Left lung (tissue), 10 donors: Measurements from ENCODE around the gene RWDD1. TPM values are rescaled to one million over a fixed set of nuclear protein-coding genes. Genes with fewer than 3 reads are reported as not detected.
A peak's percentile ranks its signal among the peaks of the same experiment; 100 is the strongest.

Experiments
- ATAC-seq: fragments of 200-7000 bp; cut with Tn5 transposase; one replicate; pipeline ENCODE4 v1.9.1; 2020; ENCODE audit warnings: moderate library complexity
- DNase-seq, 4 donors: peaks; one replicate each; pipeline ENCODE4 v3.0.0-alpha.2; 2013 to 2020
- H3K27ac ChIP-seq, 2 donors: fragments of 200-600 bp; sonication (generic) in 1 of 2; one replicate each; pipeline versions ENCODE4 v1.5.0 to v1.8.0; 2020 to 2021
- H3K27me3 ChIP-seq, 2 donors: fragments of 200-600 bp; sonication (generic) in 1 of 2; one replicate each; pipeline versions ENCODE4 v1.5.0 to v1.8.0; 2020 to 2021
- H3K36me3 ChIP-seq, 2 donors: fragments of 200-600 bp; sonication (generic) in 1 of 2; one replicate each; pipeline versions ENCODE4 v1.5.0 to v1.8.0; 2020 to 2021
- H3K4me1 ChIP-seq, 2 donors: fragments of 200-600 bp; one replicate each; pipeline ENCODE4 v1.8.0; 2021
- H3K4me3 ChIP-seq, 2 donors: fragments of 200-600 bp; sonication (generic) in 1 of 2; one replicate each; pipeline versions ENCODE4 v1.5.0 to v1.8.0; 2020 to 2021; ENCODE audit warnings: mild to moderate bottlenecking in 1 of 2
- H3K9me3 ChIP-seq, 2 donors: fragments of 200-600 bp; sonication (generic) in 1 of 2; one replicate each; pipeline versions ENCODE4 v1.5.0 to v1.8.0; 2020 to 2021
- CTCF ChIP-seq, 2 donors: fragments of 200-600 bp; sonication (generic) in 1 of 2; IDR thresholded peaks; one replicate each; pipeline versions ENCODE4 v1.5.0 to v1.8.0; 2021; ENCODE audit warnings: antibody characterized with exemption in 2 of 2
- intact Hi-C, 2 donors: fragments of 100-400 bp; cut with DNase I; formaldehyde crosslinking; loops; one replicate each; pipeline versions ENCODE4 v1.11.2 to v1.14.2; 2022
- polyA plus RNA-seq, 6 donors: library from polyadenylated mRNA; unstranded; fragments of 120-200 nt; gene quantifications; one replicate each; pipeline ENCODE4 v1.2.1, GENCODE V29; 2013; ENCODE audit not compliant: insufficient read length in 6 of 6
- total RNA-seq, 2 donors: library from RNA; stranded (reverse); fragmentation: NEBNext Ultra II Directional; extraction: Animal tissue kit (Norgen Biotek cat#: 25700); gene quantifications; one replicate each; pipeline ENCODE4 v1.2.1, GENCODE V29; 2021
- donor health status: DM: no; HTN: yes; CAD: no.
- donor health status: DM: no; HTN: no; CAD: no.

RWDD1 gene
- total and polyA plus RNA-seq, 8 donors: 37.0 to 92.4 (median 78.7) TPM

GRCh38 chr6:116562614-116563013 lies 8.7 kb upstream of the RWDD1 start:
- no peak for TF ChIP-seq CTCF (IDR thresholded peaks at IDR 0.05)
- no peak for ATAC-seq
- no peaks in the 10 kb centered on the region for H3K36me3 ChIP-seq
- H3K4me1 ChIP-seq: peaks cover 0 to 3% of the 10 kb centered on the region in 2 donors
- intact Hi-C loops: no loop called here
- no peak overlapping the region for H3K4me3 ChIP-seq
- no peaks in the 10 kb centered on the region for H3K9me3 ChIP-seq
- H3K27ac ChIP-seq: no peak overlapping the region
- peak in 2 of 4 donors; percentile 51 to 76 for DNase-seq
- peaks cover 0 to 8% of the 10 kb centered on the region in 2 donors for H3K27me3 ChIP-seq

- ATAC-seq: no peak
- Histone ChIP-seq H3K9me3 (no peaks in the 10 kb centered on the region), H3K27ac (no peak overlapping the region), H3K4me1 (peaks cover 0 to 7% of the 10 kb centered on the region in 2 donors), H3K36me3 (no peaks in the 10 kb centered on the region), H3K27me3 (peaks cover 0 to 8% of the 10 kb centered on the region in 2 donors), H3K4me3 (no peak overlapping the region)
- TF ChIP-seq CTCF (IDR thresholded peaks at IDR 0.05): no peak
- intact Hi-C loops: no loop called here
- DNase-seq: no peak
These were observed 7.5 kb upstream of the RWDD1 start for GRCh38 chr6:116563830-116564229.

GRCh38 chr6:116564311-116564710 lies 7.0 kb upstream of the RWDD1 start:
- no peak for TF ChIP-seq CTCF (IDR thresholded peaks at IDR 0.05)
- Histone ChIP-seq H3K4me3 (no peak overlapping the region), H3K9me3 (no peaks in the 10 kb centered on the region), H3K4me1 (peaks cover 0 to 12% of the 10 kb centered on the region in 2 donors), H3K27ac (no peak overlapping the region), H3K27me3 (peaks cover 0 to 8% of the 10 kb centered on the region in 2 donors), H3K36me3 (no peaks in the 10 kb centered on the region)
- no peak for ATAC-seq
- no peak for DNase-seq
- intact Hi-C loops: no loop called here

GRCh38 chr6:116564921-116565872 lies 6.1 kb upstream of the RWDD1 start:
- Histone ChIP-seq H3K27me3 (peaks cover 0 to 8% of the 10 kb centered on the region in 2 donors), H3K4me1 (peaks cover 0 to 20% of the 10 kb centered on the region in 2 donors), H3K27ac (no peak overlapping the region), H3K36me3 (no peaks in the 10 kb centered on the region), H3K9me3 (no peaks in the 10 kb centered on the region), H3K4me3 (no peak overlapping the region)
- intact Hi-C loops: no loop called here
- DNase-seq (peak in 1 of 4 donors; percentile 79), ATAC-seq (peak; percentile 49)
- TF ChIP-seq CTCF (IDR thresholded peaks at IDR 0.05): no peak

DNA sequence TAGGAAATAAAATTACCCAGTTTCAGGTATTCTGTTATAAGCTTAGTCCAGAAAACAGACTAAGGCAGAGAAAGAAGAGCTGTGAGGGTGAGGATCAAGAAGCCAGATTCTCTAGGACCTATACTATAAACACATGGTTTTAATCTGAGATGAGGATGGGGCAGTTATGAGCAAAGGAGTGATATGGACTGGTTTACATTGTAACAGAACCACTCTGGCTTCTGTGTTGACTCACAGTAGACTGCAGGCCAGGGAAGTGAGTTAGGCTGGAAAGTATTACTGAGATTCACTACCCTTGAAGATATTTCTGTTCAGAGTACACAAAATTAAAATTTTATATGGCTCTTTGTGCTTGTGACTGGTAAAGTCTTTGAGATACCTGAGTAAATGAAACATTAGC lies 3.2 kb upstream of the RWDD1 start:
- no peak for ATAC-seq

More for the DNA sequence above, 3.2 kb upstream of the RWDD1 start:
- intact Hi-C loops: no loop called here
- H3K4me1 ChIP-seq: peaks cover 7 to 32% of the 10 kb centered on the region in 2 donors
- no peak for TF ChIP-seq CTCF (IDR thresholded peaks at IDR 0.05)
- H3K36me3 ChIP-seq: no peaks in the 10 kb centered on the region
- no peaks in the 10 kb centered on the region for H3K9me3 ChIP-seq
- H3K4me3 ChIP-seq: no peak overlapping the region
- DNase-seq: no peak
- H3K27me3 ChIP-seq: peaks cover 0 to 8% of the 10 kb centered on the region in 2 donors
- H3K27ac ChIP-seq: no peak overlapping the region
